Stomach (tissue), 4 donors: ENCODE results near the gene NLN.

Experiments
- POLR2A ChIP-seq, 4 donors: fragments of 450-650 bp; IDR thresholded peaks; one replicate each; pipeline ENCODE4 v1.6.1; 2016; ENCODE audit warnings: antibody characterized with exemption in 4 of 4, control low read depth in 2 of 4, mild to moderate bottlenecking in 1 of 4, moderate library complexity in 1 of 4
- POLR2AphosphoS5 ChIP-seq, 3 donors: sonication (generic); formaldehyde crosslinking; IDR thresholded peaks; one replicate each; pipeline ENCODE4 v1.6.1; 2016; ENCODE audit warnings: antibody characterized with exemption in 3 of 3
- TF ChIP-seq, protein P1 (sequence below), 7 experiments: fragments of 450-650 bp in 4 of 7; fragments of 200-600 bp in 3 of 7; sonication (generic) in 3 of 7; IDR thresholded peaks; one replicate each; pipeline ENCODE4 v1.5.1; 2016 to 2019; ENCODE audit warnings: antibody characterized with exemption in 7 of 7, control low read depth in 2 of 7, mild to moderate bottlenecking in 1 of 7

DNA sequence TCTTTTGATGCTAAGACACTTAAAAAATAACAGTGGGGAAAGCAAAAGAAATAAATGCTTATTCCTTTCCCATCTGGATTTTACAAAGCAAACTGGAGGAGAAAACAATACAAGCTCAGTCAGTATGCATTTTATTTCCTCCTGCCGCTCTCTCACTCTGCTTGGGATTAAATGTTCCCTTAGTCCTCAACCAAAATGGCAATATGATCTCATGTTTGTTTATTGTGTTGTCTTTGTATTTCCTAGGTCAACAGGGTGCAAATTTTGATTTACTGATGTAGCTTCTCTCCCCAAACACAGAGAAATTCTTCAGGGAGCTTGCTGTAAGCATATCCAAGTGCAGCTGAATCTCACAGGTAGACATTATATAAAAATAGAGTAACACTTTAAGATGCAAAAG, 112.3 kb downstream of the NLN start:
- TF ChIP-seq, protein P1, sequence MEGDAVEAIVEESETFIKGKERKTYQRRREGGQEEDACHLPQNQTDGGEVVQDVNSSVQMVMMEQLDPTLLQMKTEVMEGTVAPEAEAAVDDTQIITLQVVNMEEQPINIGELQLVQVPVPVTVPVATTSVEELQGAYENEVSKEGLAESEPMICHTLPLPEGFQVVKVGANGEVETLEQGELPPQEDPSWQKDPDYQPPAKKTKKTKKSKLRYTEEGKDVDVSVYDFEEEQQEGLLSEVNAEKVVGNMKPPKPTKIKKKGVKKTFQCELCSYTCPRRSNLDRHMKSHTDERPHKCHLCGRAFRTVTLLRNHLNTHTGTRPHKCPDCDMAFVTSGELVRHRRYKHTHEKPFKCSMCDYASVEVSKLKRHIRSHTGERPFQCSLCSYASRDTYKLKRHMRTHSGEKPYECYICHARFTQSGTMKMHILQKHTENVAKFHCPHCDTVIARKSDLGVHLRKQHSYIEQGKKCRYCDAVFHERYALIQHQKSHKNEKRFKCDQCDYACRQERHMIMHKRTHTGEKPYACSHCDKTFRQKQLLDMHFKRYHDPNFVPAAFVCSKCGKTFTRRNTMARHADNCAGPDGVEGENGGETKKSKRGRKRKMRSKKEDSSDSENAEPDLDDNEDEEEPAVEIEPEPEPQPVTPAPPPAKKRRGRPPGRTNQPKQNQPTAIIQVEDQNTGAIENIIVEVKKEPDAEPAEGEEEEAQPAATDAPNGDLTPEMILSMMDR (IDR thresholded peaks at IDR 0.05), result no peak
- no peak for TF ChIP-seq POLR2A (IDR thresholded peaks at IDR 0.05)
- no peak for TF ChIP-seq POLR2AphosphoS5 (IDR thresholded peaks at IDR 0.05)
